ENCODE measurements around the gene EXOC2. TPM values are rescaled to one million over a fixed set of nuclear protein-coding genes. Genes with fewer than 3 reads are reported as not detected.

EXOC2 gene
- total RNA-seq, 2 donors from 2014 or later = 17.2 to 24.1 TPM

- no peaks in the 10 kb centered on the region for H3K4me1 ChIP-seq (ENCODE audit: control insufficient read depth in 1 of 2, low read depth in 2 of 2)
- ATAC-seq (ENCODE audit: insufficient number of reproducible peaks, low FRiP score, low read depth) = no peak
- H3K27me3 ChIP-seq (replicated peaks; ENCODE audit: insufficient read depth) = no peaks in the 10 kb centered on the region
- no peak for DNase-seq (ENCODE audit: low spot score)
- H3K4me3 ChIP-seq = no peak overlapping the region
- no peak for TF ChIP-seq CTCF (IDR thresholded peaks at IDR 0.05)
- H3K9me3 ChIP-seq = no peaks in the 10 kb centered on the region
- no peak overlapping the region for H3K27ac ChIP-seq
- peaks cover 9% of the 10 kb centered on the region for H3K36me3 ChIP-seq
These were observed 174.7 kb downstream of the EXOC2 start for GRCh38 chr6:518218-518617.

- DNase-seq (ENCODE audit: low spot score) (no peak), ATAC-seq (ENCODE audit: insufficient number of reproducible peaks, low FRiP score, low read depth) (no peak)
- no peak for TF ChIP-seq CTCF (IDR thresholded peaks at IDR 0.05)
- Histone ChIP-seq H3K36me3 (peaks cover 4% of the 10 kb centered on the region), H3K4me3 (no peak overlapping the region), H3K9me3 (no peaks in the 10 kb centered on the region), H3K27ac (no peak overlapping the region), H3K4me1 (ENCODE audit: control insufficient read depth in 1 of 2, low read depth in 2 of 2) (no peaks in the 10 kb centered on the region), H3K27me3 (replicated peaks; ENCODE audit: insufficient read depth) (no peaks in the 10 kb centered on the region)
These were observed 176.7 kb downstream of the EXOC2 start for GRCh38 chr6:516213-516612.

- TF ChIP-seq CTCF (IDR thresholded peaks at IDR 0.05) = no peak
- Histone ChIP-seq H3K4me1 (ENCODE audit: control insufficient read depth in 1 of 2, low read depth in 2 of 2) (no peaks in the 10 kb centered on the region), H3K27me3 (replicated peaks; ENCODE audit: insufficient read depth) (no peaks in the 10 kb centered on the region), H3K36me3 (peaks cover 4% of the 10 kb centered on the region), H3K27ac (no peak overlapping the region), H3K4me3 (no peak overlapping the region), H3K9me3 (no peaks in the 10 kb centered on the region)
- ATAC-seq (ENCODE audit: insufficient number of reproducible peaks, low FRiP score, low read depth) = no peak
- no peak for DNase-seq (ENCODE audit: low spot score)
These were observed 177.7 kb downstream of the EXOC2 start for GRCh38 chr6:515267-515666.

GRCh38 chr6:514396-514978 lies 178.5 kb downstream of the EXOC2 start:
- no peak for ATAC-seq (ENCODE audit: insufficient number of reproducible peaks, low FRiP score, low read depth)
- no peak overlapping the region for H3K4me3 ChIP-seq
- no peaks in the 10 kb centered on the region for H3K4me1 ChIP-seq (ENCODE audit: control insufficient read depth in 1 of 2, low read depth in 2 of 2)
- TF ChIP-seq CTCF (IDR thresholded peaks at IDR 0.05) = no peak
- H3K9me3 ChIP-seq = no peaks in the 10 kb centered on the region
- peaks cover 4% of the 10 kb centered on the region for H3K36me3 ChIP-seq
- H3K27ac ChIP-seq = no peak overlapping the region
- H3K27me3 ChIP-seq (replicated peaks; ENCODE audit: insufficient read depth) = no peaks in the 10 kb centered on the region
- DNase-seq (ENCODE audit: low spot score) = no peak

GRCh38 chr6:513961-514360 lies 179.0 kb downstream of the EXOC2 start:
- TF ChIP-seq CTCF (IDR thresholded peaks at IDR 0.05) = no peak
- H3K4me3 ChIP-seq = no peak overlapping the region
- H3K9me3 ChIP-seq = no peaks in the 10 kb centered on the region
- no peak overlapping the region for H3K27ac ChIP-seq
- no peaks in the 10 kb centered on the region for H3K4me1 ChIP-seq (ENCODE audit: control insufficient read depth in 1 of 2, low read depth in 2 of 2)
- DNase-seq (ENCODE audit: low spot score) (no peak), ATAC-seq (ENCODE audit: insufficient number of reproducible peaks, low FRiP score, low read depth) (no peak)
- peaks cover 4% of the 10 kb centered on the region for H3K36me3 ChIP-seq
- no peaks in the 10 kb centered on the region for H3K27me3 ChIP-seq (replicated peaks; ENCODE audit: insufficient read depth)
